ENCODE results near the gene PRMT2.

- TF ChIP-seq CTCF (IDR thresholded peaks at IDR 0.05): no peak
- no peak for TF ChIP-seq POLR2AphosphoS5 (IDR thresholded peaks at IDR 0.05)
- no peak for TF ChIP-seq EP300 (IDR thresholded peaks at IDR 0.05)
Measured at GRCh38 chr21:46616050-46616449, 19.4 kb upstream of the PRMT2 start.
